ENCODE results near the gene USP5.
A peak's percentile ranks its signal among the peaks of the same experiment; 100 is the strongest.

USP5 gene

DNA sequence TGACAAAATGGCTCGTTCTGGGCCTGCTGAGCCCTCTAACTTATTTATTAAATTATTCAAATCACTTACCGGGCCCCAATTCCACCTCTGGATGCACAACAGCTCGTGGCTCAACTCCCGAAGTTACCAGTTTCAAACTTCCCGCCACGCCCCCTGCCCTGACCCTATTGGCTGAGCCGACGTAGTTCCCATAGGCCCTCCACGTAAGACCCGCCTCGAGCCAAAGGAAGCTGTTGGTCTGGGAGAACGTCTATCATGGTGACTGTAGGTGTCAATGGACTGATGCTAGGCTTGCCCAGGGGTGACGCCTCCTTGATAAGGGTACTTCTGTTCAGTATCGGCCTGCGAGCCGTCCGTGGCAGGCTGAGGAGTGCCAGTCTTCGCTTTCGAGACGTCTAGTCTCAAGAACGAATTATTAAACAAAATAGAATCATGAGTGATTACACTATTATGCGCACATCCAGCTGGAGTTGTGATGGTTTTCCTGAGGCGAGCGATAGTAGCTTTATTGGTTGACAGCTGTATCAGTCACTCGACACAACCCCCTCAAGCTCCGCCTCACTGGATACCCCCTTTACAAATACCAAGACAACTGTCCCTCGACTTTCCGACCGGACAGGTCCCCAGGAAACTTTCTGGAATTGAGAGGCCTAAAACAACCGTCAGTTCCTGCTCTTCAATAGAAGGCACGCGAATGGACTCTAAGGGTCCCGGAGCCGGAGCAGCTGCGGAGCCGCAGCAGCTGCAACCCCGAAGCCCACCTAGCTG is 613 bp upstream of the USP5 start, which contains the start of gene CDCA3:
Gene CDCA3 (minus strand): TSS at position 134 of the 768 bp plus-strand sequence. CDS start 334 bp downstream, outside the sequence.
- Histone ChIP-seq H3K27ac (ENCODE audit: low read depth in 2 of 2, low read length in 2 of 2) (peak within 1 kb of the TSS; percentile 98 to 100), H3K4me1 (ENCODE audit: control insufficient read depth in 2 of 2, insufficient read depth in 2 of 2, low read length in 2 of 2) (peaks cover 13 to 18% of the 10 kb centered on the region in 2 donors), H3K4me3 (ENCODE audit: low read length in 2 of 2) (peak within 1 kb of the TSS; percentile 99 to 100), H3K9ac (ENCODE audit: low read depth in 1 of 2, low read length in 2 of 2) (peak within 1 kb of the TSS; percentile 92 to 93), H3K36me3 (ENCODE audit: control insufficient read depth in 2 of 2, insufficient read depth in 2 of 2, low read length in 2 of 2) (peaks cover 15 to 19% of the 10 kb centered on the region in 2 donors), H3K27me3 (ENCODE audit: control insufficient read depth in 2 of 2, insufficient read depth in 2 of 2, low read length in 2 of 2) (no peaks in the 10 kb centered on the region), H3K9me3 (ENCODE audit: control insufficient read depth in 2 of 2, low read length in 2 of 2) (no peaks in the 10 kb centered on the region)

DNA sequence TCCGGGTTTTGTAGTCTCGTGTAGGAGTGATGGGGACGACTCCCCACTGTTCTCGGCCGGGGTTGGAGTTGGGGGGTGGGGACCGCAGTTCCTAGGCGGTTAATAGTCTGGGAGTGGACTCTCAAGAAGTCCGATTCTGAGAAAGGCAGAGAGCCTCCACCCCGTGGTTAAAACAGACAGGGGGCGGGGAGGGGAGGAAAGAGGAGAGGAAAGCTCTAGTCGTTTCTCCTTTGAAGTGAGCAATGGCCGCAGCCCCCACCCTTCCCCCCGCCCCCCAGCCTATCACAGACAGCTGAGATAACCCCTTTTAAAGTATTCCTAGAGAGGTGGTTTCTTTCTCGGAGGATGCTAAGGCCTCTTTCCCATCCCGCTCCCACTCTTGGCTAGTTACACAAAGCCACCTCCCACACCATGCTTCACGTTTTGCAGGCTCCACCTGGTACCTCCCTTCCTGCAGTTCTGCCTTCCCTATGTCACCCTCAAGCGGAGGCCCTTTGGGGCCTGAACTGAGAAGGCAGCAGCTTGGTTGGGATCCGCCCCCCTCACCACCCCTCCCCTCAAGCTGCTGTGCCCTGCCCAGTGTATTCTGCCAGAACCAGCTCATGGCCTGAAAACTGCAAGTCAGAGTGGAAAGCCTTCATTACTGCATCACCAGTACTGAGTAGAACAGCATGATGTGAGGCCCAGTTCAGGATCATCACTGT is 853 bp downstream of the USP5 start:
- peak overlapping the region; percentile 99 to 100 for H3K4me3 ChIP-seq (ENCODE audit: low read length in 2 of 2)
- peaks cover 18 to 30% of the 10 kb centered on the region in 2 donors for H3K36me3 ChIP-seq (ENCODE audit: control insufficient read depth in 2 of 2, insufficient read depth in 2 of 2, low read length in 2 of 2)
- H3K27me3 ChIP-seq (ENCODE audit: control insufficient read depth in 2 of 2, insufficient read depth in 2 of 2, low read length in 2 of 2), result no peaks in the 10 kb centered on the region
- H3K4me1 ChIP-seq (ENCODE audit: control insufficient read depth in 2 of 2, insufficient read depth in 2 of 2, low read length in 2 of 2), result peaks cover 13 to 18% of the 10 kb centered on the region in 2 donors
- no peaks in the 10 kb centered on the region for H3K9me3 ChIP-seq (ENCODE audit: control insufficient read depth in 2 of 2, low read length in 2 of 2)
- peak overlapping the region; percentile 54 to 56 for H3K9ac ChIP-seq (ENCODE audit: low read depth in 1 of 2, low read length in 2 of 2)
- H3K27ac ChIP-seq (ENCODE audit: low read depth in 2 of 2, low read length in 2 of 2), result peak overlapping the region in 1 of 2 donors; percentile 98

DNA sequence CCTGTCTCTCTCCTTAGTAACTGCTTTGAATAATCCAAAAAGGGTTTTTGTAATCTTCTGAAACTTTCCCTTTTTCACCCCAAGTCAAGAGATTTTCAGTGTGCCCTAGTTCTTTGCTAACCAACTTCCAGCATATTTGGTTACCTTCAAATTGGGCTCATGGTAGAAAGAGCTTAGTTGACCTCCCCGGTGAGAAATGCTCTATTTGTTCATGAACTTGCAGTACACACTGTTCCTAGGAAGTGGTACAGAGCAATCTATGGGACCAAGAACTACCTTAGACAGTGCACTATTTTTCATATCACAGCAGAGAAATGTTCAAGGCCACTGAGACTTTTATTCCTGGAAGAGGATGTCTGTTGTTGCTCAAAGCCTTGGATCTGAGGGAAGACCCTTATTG is 1.7 kb downstream of the USP5 start:
- Histone ChIP-seq H3K9me3 (ENCODE audit: control insufficient read depth in 2 of 2, low read length in 2 of 2) (no peaks in the 10 kb centered on the region), H3K9ac (ENCODE audit: low read depth in 1 of 2, low read length in 2 of 2) (peak overlapping the region in 1 of 2 donors; percentile 56), H3K27ac (ENCODE audit: low read depth in 2 of 2, low read length in 2 of 2) (no peak overlapping the region), H3K4me1 (ENCODE audit: control insufficient read depth in 2 of 2, insufficient read depth in 2 of 2, low read length in 2 of 2) (peaks cover 13 to 18% of the 10 kb centered on the region in 2 donors), H3K4me3 (ENCODE audit: low read length in 2 of 2) (no peak overlapping the region), H3K36me3 (ENCODE audit: control insufficient read depth in 2 of 2, insufficient read depth in 2 of 2, low read length in 2 of 2) (peaks cover 26 to 38% of the 10 kb centered on the region in 2 donors), H3K27me3 (ENCODE audit: control insufficient read depth in 2 of 2, insufficient read depth in 2 of 2, low read length in 2 of 2) (no peaks in the 10 kb centered on the region)

DNA sequence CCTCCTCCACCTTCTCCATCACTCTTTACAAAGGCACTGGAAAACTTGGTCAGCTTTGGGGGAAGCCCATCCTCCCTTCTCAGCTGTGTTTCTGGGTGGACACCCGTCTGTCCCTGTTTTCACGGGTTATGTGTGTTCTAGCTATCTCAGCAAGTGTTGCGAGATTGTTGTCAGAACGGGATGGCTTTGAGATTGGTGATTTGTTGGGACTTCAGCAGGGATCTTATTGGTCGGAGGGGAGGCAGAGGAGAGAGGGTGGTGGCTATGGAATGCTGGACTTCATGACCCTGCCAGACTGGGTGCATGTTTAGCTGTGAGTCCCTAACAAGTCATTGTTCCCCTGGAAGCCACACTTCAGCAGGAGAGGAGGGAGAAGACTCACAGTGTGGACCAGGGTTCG is 2.1 kb downstream of the USP5 start:
- H3K4me3 ChIP-seq (ENCODE audit: low read length in 2 of 2), result no peak overlapping the region
- no peaks in the 10 kb centered on the region for H3K27me3 ChIP-seq (ENCODE audit: control insufficient read depth in 2 of 2, insufficient read depth in 2 of 2, low read length in 2 of 2)
- H3K27ac ChIP-seq (ENCODE audit: low read depth in 2 of 2, low read length in 2 of 2), result no peak overlapping the region
- H3K4me1 ChIP-seq (ENCODE audit: control insufficient read depth in 2 of 2, insufficient read depth in 2 of 2, low read length in 2 of 2), result peaks cover 13 to 18% of the 10 kb centered on the region in 2 donors
- peaks cover 30 to 41% of the 10 kb centered on the region in 2 donors for H3K36me3 ChIP-seq (ENCODE audit: control insufficient read depth in 2 of 2, insufficient read depth in 2 of 2, low read length in 2 of 2)
- H3K9ac ChIP-seq (ENCODE audit: low read depth in 1 of 2, low read length in 2 of 2), result no peak overlapping the region
- no peaks in the 10 kb centered on the region for H3K9me3 ChIP-seq (ENCODE audit: control insufficient read depth in 2 of 2, low read length in 2 of 2)

DNA sequence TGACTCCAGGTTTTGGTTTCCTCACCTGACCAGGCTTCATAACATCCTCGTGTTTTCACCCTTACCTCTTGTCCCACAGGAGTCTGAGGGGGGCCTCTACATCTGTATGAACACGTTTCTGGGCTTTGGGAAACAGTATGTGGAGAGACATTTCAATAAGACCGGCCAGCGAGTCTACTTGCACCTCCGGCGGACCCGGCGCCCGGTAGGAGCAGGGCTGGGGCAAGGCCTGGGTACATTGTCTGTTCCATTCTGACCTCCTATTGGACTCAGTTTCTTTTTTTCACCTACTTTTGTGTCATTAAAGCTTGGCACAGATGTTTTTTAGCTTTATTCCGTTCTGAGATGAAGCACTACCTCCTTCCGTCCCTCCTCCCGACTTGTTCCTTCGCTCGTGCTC is 3.4 kb downstream of the USP5 start:
- Histone ChIP-seq H3K27me3 (ENCODE audit: control insufficient read depth in 2 of 2, insufficient read depth in 2 of 2, low read length in 2 of 2) (no peaks in the 10 kb centered on the region), H3K9ac (ENCODE audit: low read depth in 1 of 2, low read length in 2 of 2) (no peak overlapping the region), H3K9me3 (ENCODE audit: control insufficient read depth in 2 of 2, low read length in 2 of 2) (no peaks in the 10 kb centered on the region), H3K4me3 (ENCODE audit: low read length in 2 of 2) (no peak overlapping the region), H3K36me3 (ENCODE audit: control insufficient read depth in 2 of 2, insufficient read depth in 2 of 2, low read length in 2 of 2) (peaks cover 34 to 44% of the 10 kb centered on the region in 2 donors), H3K4me1 (ENCODE audit: control insufficient read depth in 2 of 2, insufficient read depth in 2 of 2, low read length in 2 of 2) (peaks cover 12 to 17% of the 10 kb centered on the region in 2 donors), H3K27ac (ENCODE audit: low read depth in 2 of 2, low read length in 2 of 2) (no peak overlapping the region)

DNA sequence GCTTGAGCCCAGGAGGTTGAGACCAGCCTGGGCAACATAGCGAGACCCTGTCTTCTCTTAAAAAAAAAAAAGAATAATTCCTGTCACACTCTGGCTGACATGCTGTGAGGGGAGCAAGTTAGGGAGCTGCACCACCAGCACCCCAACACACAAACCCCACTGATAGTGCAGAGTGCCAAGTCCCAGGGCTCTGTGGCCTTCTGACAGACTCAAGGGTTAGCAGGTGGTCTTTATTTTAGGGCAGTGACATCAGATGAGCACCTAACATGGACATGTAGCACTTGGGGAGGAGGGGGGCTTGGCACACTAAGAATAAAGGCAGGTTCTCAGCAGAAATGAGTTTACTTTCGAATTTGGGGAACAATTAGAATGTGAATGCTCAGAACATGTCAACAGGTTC is 6.8 kb downstream of the USP5 start:
- H3K9ac ChIP-seq (ENCODE audit: low read depth in 1 of 2, low read length in 2 of 2), result no peak overlapping the region
- no peaks in the 10 kb centered on the region for H3K9me3 ChIP-seq (ENCODE audit: control insufficient read depth in 2 of 2, low read length in 2 of 2)
- H3K27me3 ChIP-seq (ENCODE audit: control insufficient read depth in 2 of 2, insufficient read depth in 2 of 2, low read length in 2 of 2), result no peaks in the 10 kb centered on the region
- H3K27ac ChIP-seq (ENCODE audit: low read depth in 2 of 2, low read length in 2 of 2), result no peak overlapping the region
- no peaks in the 10 kb centered on the region for H3K4me1 ChIP-seq (ENCODE audit: control insufficient read depth in 2 of 2, insufficient read depth in 2 of 2, low read length in 2 of 2)
- H3K36me3 ChIP-seq (ENCODE audit: control insufficient read depth in 2 of 2, insufficient read depth in 2 of 2, low read length in 2 of 2), result peaks cover 51 to 77% of the 10 kb centered on the region in 2 donors
- H3K4me3 ChIP-seq (ENCODE audit: low read length in 2 of 2), result no peak overlapping the region

DNA sequence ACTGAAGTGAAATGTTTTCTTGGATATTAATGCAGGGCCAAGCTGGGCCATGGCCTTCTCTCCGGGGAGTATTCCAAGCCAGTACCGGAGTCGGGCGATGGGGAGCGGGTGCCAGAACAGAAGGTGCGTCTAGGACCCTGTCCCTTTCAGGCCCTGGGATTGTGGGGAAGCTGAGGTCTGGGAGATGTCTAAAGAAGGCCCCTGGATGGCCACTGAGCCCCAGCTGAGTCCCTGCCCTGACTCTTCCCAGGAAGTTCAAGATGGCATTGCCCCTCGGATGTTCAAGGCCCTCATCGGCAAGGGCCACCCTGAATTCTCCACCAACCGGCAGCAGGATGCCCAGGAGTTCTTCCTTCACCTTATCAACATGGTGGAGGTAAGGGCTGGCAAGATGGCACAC is 8.2 kb downstream of the USP5 start:
- no peaks in the 10 kb centered on the region for H3K27me3 ChIP-seq (ENCODE audit: control insufficient read depth in 2 of 2, insufficient read depth in 2 of 2, low read length in 2 of 2)
- H3K4me1 ChIP-seq (ENCODE audit: control insufficient read depth in 2 of 2, insufficient read depth in 2 of 2, low read length in 2 of 2), result no peaks in the 10 kb centered on the region
- H3K4me3 ChIP-seq (ENCODE audit: low read length in 2 of 2), result no peak overlapping the region
- no peak overlapping the region for H3K27ac ChIP-seq (ENCODE audit: low read depth in 2 of 2, low read length in 2 of 2)
- H3K36me3 ChIP-seq (ENCODE audit: control insufficient read depth in 2 of 2, insufficient read depth in 2 of 2, low read length in 2 of 2), result peaks cover 55 to 87% of the 10 kb centered on the region in 2 donors
- no peak overlapping the region for H3K9ac ChIP-seq (ENCODE audit: low read depth in 1 of 2, low read length in 2 of 2)
- H3K9me3 ChIP-seq (ENCODE audit: control insufficient read depth in 2 of 2, low read length in 2 of 2), result no peaks in the 10 kb centered on the region

DNA sequence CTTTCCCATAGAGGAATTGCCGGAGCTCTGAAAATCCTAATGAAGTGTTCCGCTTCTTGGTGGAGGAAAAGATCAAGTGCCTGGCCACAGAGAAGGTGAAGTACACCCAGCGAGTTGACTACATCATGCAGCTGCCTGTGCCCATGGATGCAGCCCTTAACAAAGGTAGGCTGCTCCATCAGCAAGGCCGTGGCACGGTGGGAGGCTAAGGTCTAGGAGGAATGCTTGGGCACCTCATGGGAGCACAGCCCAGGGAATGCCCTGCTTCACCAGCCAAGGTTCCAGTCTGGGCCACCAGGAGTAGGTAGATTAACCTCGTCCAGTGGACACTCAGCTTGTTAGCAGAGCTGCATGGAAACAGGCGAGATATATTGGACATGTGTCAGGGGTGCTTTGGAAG is 9.0 kb downstream of the USP5 start:
- Histone ChIP-seq H3K4me3 (ENCODE audit: low read length in 2 of 2) (no peak overlapping the region), H3K4me1 (ENCODE audit: control insufficient read depth in 2 of 2, insufficient read depth in 2 of 2, low read length in 2 of 2) (no peaks in the 10 kb centered on the region), H3K27me3 (ENCODE audit: control insufficient read depth in 2 of 2, insufficient read depth in 2 of 2, low read length in 2 of 2) (no peaks in the 10 kb centered on the region), H3K36me3 (ENCODE audit: control insufficient read depth in 2 of 2, insufficient read depth in 2 of 2, low read length in 2 of 2) (peaks cover 52 to 80% of the 10 kb centered on the region in 2 donors), H3K9me3 (ENCODE audit: control insufficient read depth in 2 of 2, low read length in 2 of 2) (no peaks in the 10 kb centered on the region), H3K9ac (ENCODE audit: low read depth in 1 of 2, low read length in 2 of 2) (no peak overlapping the region), H3K27ac (ENCODE audit: low read depth in 2 of 2, low read length in 2 of 2) (no peak overlapping the region)

DNA sequence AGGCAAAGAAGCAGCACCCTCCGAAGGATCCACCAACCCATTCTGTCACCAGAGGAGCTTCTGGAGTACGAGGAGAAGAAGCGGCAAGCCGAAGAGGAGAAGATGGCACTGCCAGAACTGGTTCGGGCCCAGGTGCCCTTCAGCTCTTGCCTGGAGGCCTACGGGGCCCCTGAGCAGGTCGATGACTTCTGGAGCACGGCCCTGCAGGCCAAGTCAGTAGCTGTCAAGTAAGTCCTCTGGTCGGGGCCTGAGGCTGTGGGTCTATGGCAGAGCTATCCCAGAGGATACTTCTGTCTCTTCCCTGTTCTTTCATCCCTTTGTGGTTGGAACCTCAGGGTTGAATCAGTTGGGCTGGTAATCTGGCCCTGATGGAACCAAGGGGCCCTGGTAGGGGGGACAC is 9.4 kb downstream of the USP5 start:
- Histone ChIP-seq H3K9me3 (ENCODE audit: control insufficient read depth in 2 of 2, low read length in 2 of 2) (no peaks in the 10 kb centered on the region), H3K36me3 (ENCODE audit: control insufficient read depth in 2 of 2, insufficient read depth in 2 of 2, low read length in 2 of 2) (peaks cover 48 to 76% of the 10 kb centered on the region in 2 donors), H3K9ac (ENCODE audit: low read depth in 1 of 2, low read length in 2 of 2) (no peak overlapping the region), H3K4me1 (ENCODE audit: control insufficient read depth in 2 of 2, insufficient read depth in 2 of 2, low read length in 2 of 2) (no peaks in the 10 kb centered on the region), H3K27ac (ENCODE audit: low read depth in 2 of 2, low read length in 2 of 2) (no peak overlapping the region), H3K27me3 (ENCODE audit: control insufficient read depth in 2 of 2, insufficient read depth in 2 of 2, low read length in 2 of 2) (no peaks in the 10 kb centered on the region), H3K4me3 (ENCODE audit: low read length in 2 of 2) (no peak overlapping the region)

DNA sequence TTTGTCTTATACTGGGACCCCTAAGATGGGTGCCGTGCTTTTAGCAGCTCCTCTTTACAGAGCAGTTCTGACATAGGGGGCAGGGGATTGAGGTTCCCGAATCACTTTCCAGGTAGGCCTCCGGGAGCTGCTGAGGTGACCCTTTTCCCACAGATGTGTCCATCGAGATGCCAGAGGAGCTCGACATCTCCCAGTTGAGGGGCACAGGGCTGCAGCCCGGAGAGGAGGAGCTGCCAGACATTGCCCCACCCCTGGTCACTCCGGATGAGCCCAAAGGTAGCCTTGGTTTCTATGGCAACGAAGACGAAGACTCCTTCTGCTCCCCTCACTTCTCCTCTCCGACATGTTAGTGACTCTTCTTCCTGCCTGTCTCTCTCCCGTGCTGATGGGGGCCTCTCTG is 11.1 kb downstream of the USP5 start:
- H3K4me3 ChIP-seq (ENCODE audit: low read length in 2 of 2), result no peak overlapping the region
- no peaks in the 10 kb centered on the region for H3K27me3 ChIP-seq (ENCODE audit: control insufficient read depth in 2 of 2, insufficient read depth in 2 of 2, low read length in 2 of 2)
- H3K36me3 ChIP-seq (ENCODE audit: control insufficient read depth in 2 of 2, insufficient read depth in 2 of 2, low read length in 2 of 2), result peaks cover 36 to 61% of the 10 kb centered on the region in 2 donors
- H3K9me3 ChIP-seq (ENCODE audit: control insufficient read depth in 2 of 2, low read length in 2 of 2), result no peaks in the 10 kb centered on the region
- H3K9ac ChIP-seq (ENCODE audit: low read depth in 1 of 2, low read length in 2 of 2), result no peak overlapping the region
- no peak overlapping the region for H3K27ac ChIP-seq (ENCODE audit: low read depth in 2 of 2, low read length in 2 of 2)
- H3K4me1 ChIP-seq (ENCODE audit: control insufficient read depth in 2 of 2, insufficient read depth in 2 of 2, low read length in 2 of 2), result peaks cover 8% of the 10 kb centered on the region in 2 donors

Data from mucosa of rectum (tissue), 2 donors.